Mesenchymal stem cell (in vitro differentiated cells and primary cell): ENCODE data around the gene PSMA7.

ENCODE experiments used
- DNase-seq: peaks from one replicate; pipeline ENCODE4 v3.0.0-alpha.2; 2013
- H2AFZ ChIP-seq: one replicate; pipeline ENCODE4 v1.6.1; 2013; ENCODE audit warnings: low read depth, mild to moderate bottlenecking, control low read depth, inconsistent platforms, low read length, moderate library complexity
- H2AK5ac ChIP-seq: 2 replicates; pipeline ENCODE4 v1.6.1; 2013; ENCODE audit warnings: low read length, moderate library complexity, mild to moderate bottlenecking, inconsistent platforms; ENCODE audit not compliant: severe bottlenecking
- H2BK120ac ChIP-seq: one replicate; pipeline ENCODE4 v1.6.1; 2013; ENCODE audit warnings: low read depth, mild to moderate bottlenecking, inconsistent platforms, low read length, moderate library complexity
- H2BK12ac ChIP-seq, 2 experiments: one replicate each; pipeline ENCODE4 v1.6.1; 2013; ENCODE audit warnings: inconsistent platforms in 2 of 2, low read length in 2 of 2, mild to moderate bottlenecking in 2 of 2, moderate library complexity in 2 of 2, control low read depth in 1 of 2
- H2BK15ac ChIP-seq: one replicate; pipeline ENCODE4 v1.6.1; 2013; ENCODE audit warnings: mild to moderate bottlenecking, low read depth, inconsistent platforms; ENCODE audit not compliant: poor library complexity, severe bottlenecking
- H2BK5ac ChIP-seq: 2 replicates; pipeline ENCODE4 v1.6.1; 2013; ENCODE audit warnings: low read depth, mild to moderate bottlenecking, low read length, control low read depth, inconsistent platforms; ENCODE audit not compliant: poor library complexity, severe bottlenecking
- H3K14ac ChIP-seq, 2 experiments: one replicate each; pipeline ENCODE4 v1.6.1; 2013; ENCODE audit warnings: inconsistent platforms in 2 of 2, low read length in 2 of 2, control low read depth in 1 of 2, mild to moderate bottlenecking in 1 of 2, moderate library complexity in 1 of 2
- H3K18ac ChIP-seq, 2 experiments: one replicate each; pipeline ENCODE4 v1.6.1; 2013; ENCODE audit warnings: inconsistent platforms in 2 of 2, low read length in 2 of 2, control low read depth in 1 of 2, low read depth in 1 of 2, mild to moderate bottlenecking in 1 of 2
- H3K23ac ChIP-seq, 2 experiments: one replicate each; pipeline ENCODE4 v1.6.1; 2013; ENCODE audit warnings: inconsistent platforms in 2 of 2, low read length in 2 of 2, mild to moderate bottlenecking in 2 of 2, moderate library complexity in 2 of 2, control low read depth in 1 of 2
- H3K27ac ChIP-seq: 2 replicates; pipeline ENCODE4 v1.5.1; 2013; ENCODE audit warnings: mild to moderate bottlenecking, moderate library complexity, low read length, control low read depth, inconsistent platforms; ENCODE audit not compliant: poor library complexity, severe bottlenecking
- H3K27me3 ChIP-seq, 2 experiments: 2 replicates each; pipeline versions ENCODE4 v1.6.1 to v1.7.0; 2013; ENCODE audit warnings: low read length in 2 of 2, mild to moderate bottlenecking in 2 of 2, moderate library complexity in 2 of 2, control low read depth in 1 of 2, inconsistent platforms in 1 of 2; ENCODE audit not compliant: control insufficient read depth in 1 of 2, insufficient read depth in 1 of 2
- H3K36me3 ChIP-seq, 2 experiments: 2 replicates each; pipeline versions ENCODE4 v1.6.1 to v1.7.0; 2013; ENCODE audit warnings: low read length in 2 of 2, control low read depth in 1 of 2, inconsistent platforms in 1 of 2, low read depth in 1 of 2, mild to moderate bottlenecking in 1 of 2; ENCODE audit not compliant: insufficient read depth in 2 of 2, control insufficient read depth in 1 of 2
- H3K4ac ChIP-seq, 2 experiments: one replicate each; pipeline ENCODE4 v1.6.1; 2013; ENCODE audit warnings: inconsistent platforms in 2 of 2, low read length in 2 of 2, mild to moderate bottlenecking in 2 of 2, moderate library complexity in 2 of 2, control low read depth in 1 of 2, low read depth in 1 of 2
- H3K4me1 ChIP-seq: 2 replicates; pipeline ENCODE4 v1.6.1; 2013; ENCODE audit warnings: low read depth, low read length, control low read depth; ENCODE audit not compliant: control insufficient read depth, insufficient read depth
- H3K4me2 ChIP-seq: 2 replicates; pipeline ENCODE4 v1.6.1; 2013; ENCODE audit warnings: low read length, mild to moderate bottlenecking, inconsistent platforms; ENCODE audit not compliant: poor library complexity, severe bottlenecking
- H3K4me3 ChIP-seq, 2 experiments: 2 replicates each; pipeline versions ENCODE4 v1.5.1 to v1.7.0; 2013; ENCODE audit warnings: low read length in 2 of 2, mild to moderate bottlenecking in 2 of 2, control low read depth in 1 of 2, low read depth in 1 of 2; ENCODE audit not compliant: insufficient read depth in 1 of 2
- H3K79me1 ChIP-seq: replicated peaks from 2 replicates; pipeline ENCODE4 v1.6.1; 2013; ENCODE audit warnings: mild to moderate bottlenecking, control low read depth, low read length, inconsistent platforms; ENCODE audit not compliant: poor library complexity, severe bottlenecking
- H3K9ac ChIP-seq: 2 replicates; pipeline ENCODE4 v1.7.0; 2013; ENCODE audit warnings: mild to moderate bottlenecking, low read length, moderate library complexity
- H3K9me3 ChIP-seq: 2 replicates; pipeline ENCODE4 v1.7.0; 2013; ENCODE audit warnings: mild to moderate bottlenecking, low read length; ENCODE audit not compliant: control insufficient read depth
- H4K8ac ChIP-seq: one replicate; pipeline ENCODE4 v1.6.1; 2013; ENCODE audit warnings: inconsistent platforms, mild to moderate bottlenecking, low read length, moderate library complexity
- H4K91ac ChIP-seq: one replicate; pipeline ENCODE4 v1.6.1; 2013; ENCODE audit warnings: mild to moderate bottlenecking, low read length, inconsistent platforms
- WGBS: methylation state at CpG from one replicate; pipeline ENCODE4 v1.1.7; 2013; ENCODE audit warnings: mixed read lengths; 5-methylcytosine and 5-hydroxymethylcytosine counted together

Gene PSMA7

GRCh38 chr20:62128502-62128901 lies 14.7 kb downstream of the PSMA7 start:
- Histone ChIP-seq H3K9ac (no peak overlapping the region), H2BK12ac (no peak overlapping the region), H2BK15ac (no peak overlapping the region), H3K4me1 (peaks cover 21% of the 10 kb centered on the region), H3K23ac (no peak overlapping the region), H3K9me3 (no peaks in the 10 kb centered on the region), H4K91ac (no peak overlapping the region), H3K4ac (no peak overlapping the region), H3K4me2 (no peak overlapping the region), H2BK5ac (no peak overlapping the region), H3K79me1 (peaks cover 75% of the 10 kb centered on the region), H4K8ac (no peak overlapping the region), H3K36me3 (peaks cover 87 to 91% of the 10 kb centered on the region in 2 experiments), H3K27me3 (no peaks in the 10 kb centered on the region), H3K27ac (no peak overlapping the region), H2AK5ac (no peak overlapping the region), H3K14ac (no peak overlapping the region), H2AFZ (no peak overlapping the region), H3K4me3 (no peak overlapping the region), H3K18ac (no peak overlapping the region), H2BK120ac (no peak overlapping the region)
- no peak for DNase-seq
- 98% methylated on average over 4 of the region's 6 CpGs for WGBS

GRCh38 chr20:62127799-62128198 lies 15.4 kb downstream of the PSMA7 start:
- Histone ChIP-seq H3K4me3 (no peak overlapping the region), H3K36me3 (peaks cover 80 to 84% of the 10 kb centered on the region in 2 experiments), H3K27me3 (no peaks in the 10 kb centered on the region), H2BK5ac (no peak overlapping the region), H2BK120ac (no peak overlapping the region), H3K79me1 (peaks cover 68% of the 10 kb centered on the region), H3K4me1 (peaks cover 18% of the 10 kb centered on the region), H4K91ac (no peak overlapping the region), H3K4ac (no peak overlapping the region), H3K27ac (no peak overlapping the region), H2AFZ (no peak overlapping the region), H2BK15ac (no peak overlapping the region), H4K8ac (no peak overlapping the region), H3K4me2 (no peak overlapping the region), H2BK12ac (no peak overlapping the region), H2AK5ac (no peak overlapping the region), H3K9ac (no peak overlapping the region), H3K23ac (no peak overlapping the region), H3K14ac (no peak overlapping the region), H3K9me3 (no peaks in the 10 kb centered on the region), H3K18ac (no peak overlapping the region)
- 98% methylated on average over 6 of the region's 6 CpGs for WGBS
- DNase-seq, result no peak

- H3K36me3 ChIP-seq, result peaks cover 64 to 67% of the 10 kb centered on the region in 2 experiments
- no peak overlapping the region for H2BK12ac ChIP-seq
- no peak overlapping the region for H3K4me2 ChIP-seq
- no peak overlapping the region for H3K4ac ChIP-seq
- no peak overlapping the region for H3K9ac ChIP-seq
- DNase-seq, result no peak
- no peak overlapping the region for H2BK120ac ChIP-seq
- H4K8ac ChIP-seq, result no peak overlapping the region
- no peak overlapping the region for H4K91ac ChIP-seq
- H3K14ac ChIP-seq, result peak overlapping the region in 1 of 2 experiments; percentile 26
- H3K27me3 ChIP-seq, result no peaks in the 10 kb centered on the region
- no peak overlapping the region for H2BK5ac ChIP-seq
- H3K18ac ChIP-seq, result no peak overlapping the region
- H3K9me3 ChIP-seq, result no peaks in the 10 kb centered on the region
- no peak overlapping the region for H3K27ac ChIP-seq
- H2AK5ac ChIP-seq, result no peak overlapping the region
- 98% methylated on average over 20 of the region's 20 CpGs for WGBS
- H3K23ac ChIP-seq, result peak overlapping the region in 1 of 2 experiments; percentile 23
- H3K4me1 ChIP-seq, result peaks cover 21% of the 10 kb centered on the region
- peak overlapping the region in 1 of 2 experiments; percentile 20 for H3K4me3 ChIP-seq
- H2AFZ ChIP-seq, result no peak overlapping the region
- no peak overlapping the region for H2BK15ac ChIP-seq
- peaks cover 52% of the 10 kb centered on the region for H3K79me1 ChIP-seq
These were observed 17.1 kb downstream of the PSMA7 start for GRCh38 chr20:62126141-62126540.

- no peak overlapping the region for H2AFZ ChIP-seq
- H3K27ac ChIP-seq, result no peak overlapping the region
- no peak overlapping the region for H3K23ac ChIP-seq
- peak overlapping the region; percentile 79 for H3K9ac ChIP-seq
- peak overlapping the region; percentile 76 to 91 for H3K4me3 ChIP-seq
- H3K79me1 ChIP-seq, result peaks cover 31% of the 10 kb centered on the region
- no peak overlapping the region for H4K91ac ChIP-seq
- no peak overlapping the region for H3K4ac ChIP-seq
- peak; percentile 75 for DNase-seq
- H2BK15ac ChIP-seq, result no peak overlapping the region
- no peak overlapping the region for H2BK120ac ChIP-seq
- H3K4me2 ChIP-seq, result peak overlapping the region; percentile 76
- WGBS, result 39% methylated on average over 17 of the region's 19 CpGs
- H3K36me3 ChIP-seq, result peaks cover 40 to 42% of the 10 kb centered on the region in 2 experiments
- H4K8ac ChIP-seq, result no peak overlapping the region
- no peak overlapping the region for H2BK12ac ChIP-seq
- no peak overlapping the region for H2BK5ac ChIP-seq
- H3K4me1 ChIP-seq, result peaks cover 22% of the 10 kb centered on the region
- H3K18ac ChIP-seq, result no peak overlapping the region
- no peaks in the 10 kb centered on the region for H3K9me3 ChIP-seq
- no peak overlapping the region for H2AK5ac ChIP-seq
- H3K14ac ChIP-seq, result peak overlapping the region in 1 of 2 experiments; percentile 41
- H3K27me3 ChIP-seq, result peaks cover 12 to 17% of the 10 kb centered on the region in 2 experiments
These were observed 19.6 kb downstream of the PSMA7 start for GRCh38 chr20:62123450-62124118.
